Activated T-helper 1 cell treated with Interleukin-2 at 50 U/mL for 16 hours (primary cell): ENCODE measurements around the gene SPATA17.
"Not testable (repeated sequence)": the region's sequence is repeated elsewhere in the genome, so short reads cannot be mapped to it uniquely, and the experiment has no call there.

Source experiments
- DNase-seq: peaks from one replicate; pipeline ENCODE4 v3.0.0-alpha.2; 2020; ENCODE audit warnings: low read depth

The SPATA17 gene

GRCh38 chr1:217674028-217674729, 43.0 kb downstream of the SPATA17 start:
- no peak for DNase-seq

GRCh38 chr1:217681806-217682205, 50.7 kb downstream of the SPATA17 start:
- DNase-seq, result no peak

GRCh38 chr1:217687511-217687910, 56.4 kb downstream of the SPATA17 start:
- no peak for DNase-seq

DNA sequence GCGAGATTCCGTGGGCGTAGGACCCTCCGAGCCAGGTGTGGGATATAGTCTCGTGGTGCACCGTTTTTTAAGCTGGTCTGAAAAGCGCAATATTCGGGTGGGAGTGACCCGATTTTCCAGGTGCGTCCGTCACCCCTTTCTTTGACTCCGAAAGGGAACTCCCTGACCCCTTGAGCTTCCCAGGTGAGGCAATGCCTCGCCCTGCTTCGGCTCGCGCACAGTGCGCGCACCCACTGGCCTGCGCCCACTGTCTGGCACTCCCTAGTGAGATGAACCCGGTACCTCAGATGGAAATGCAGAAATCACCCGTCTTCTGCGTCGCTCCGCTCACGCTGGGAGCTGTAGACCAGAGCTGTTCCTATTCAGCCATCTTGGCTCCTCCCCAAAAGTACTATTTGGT, 65.0 kb downstream of the SPATA17 start:
- DNase-seq, result not testable (repeated sequence)

DNA sequence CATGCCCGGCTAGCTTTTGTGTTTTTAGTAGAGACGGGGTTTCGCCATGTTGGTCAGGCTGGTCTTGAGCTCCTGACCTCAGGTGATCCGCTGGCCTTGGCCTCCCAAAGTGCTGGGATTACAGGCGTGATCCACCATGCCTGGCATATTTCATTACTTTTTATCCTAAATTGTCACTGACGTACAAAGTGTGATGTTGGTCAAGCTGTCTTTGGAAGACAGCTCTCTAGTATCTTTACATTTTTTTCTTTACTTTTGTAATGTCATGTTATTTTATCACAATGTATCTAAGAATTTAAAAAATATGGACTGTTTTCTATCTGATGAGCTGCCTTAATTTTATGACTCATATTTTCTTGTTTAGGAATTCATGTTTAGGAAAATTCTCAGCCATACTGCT, 72.2 kb downstream of the SPATA17 start:
- DNase-seq, result no peak

- DNase-seq, result no peak
Measured at GRCh38 chr1:217712925-217713597, 81.9 kb downstream of the SPATA17 start.

GRCh38 chr1:217715681-217716080, 84.5 kb downstream of the SPATA17 start:
- no peak for DNase-seq

DNA sequence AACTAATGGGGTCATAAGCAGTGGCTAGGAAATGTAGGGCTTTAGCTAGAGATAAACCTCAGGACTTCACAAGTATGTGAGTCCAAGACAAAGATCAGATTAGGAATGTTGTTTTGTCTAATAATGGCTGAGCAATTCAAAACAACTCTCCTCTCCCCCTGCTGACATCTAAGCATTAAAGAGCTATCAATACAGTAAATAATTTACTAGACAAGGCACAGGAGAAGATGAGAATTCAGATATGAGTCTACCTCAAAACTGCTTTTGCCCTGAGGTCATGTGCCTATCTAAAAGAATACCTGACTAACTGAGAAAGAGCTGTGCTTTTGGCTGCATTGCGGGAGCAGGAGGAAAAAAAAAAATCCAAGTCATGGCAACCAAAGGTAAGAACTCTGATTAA, 86.8 kb downstream of the SPATA17 start:
- no peak for DNase-seq

- no peak for DNase-seq
Measured at GRCh38 chr1:217718873-217719272, 87.7 kb downstream of the SPATA17 start.

- DNase-seq, result no peak
Measured at GRCh38 chr1:217721692-217722091, 90.5 kb downstream of the SPATA17 start.

DNA sequence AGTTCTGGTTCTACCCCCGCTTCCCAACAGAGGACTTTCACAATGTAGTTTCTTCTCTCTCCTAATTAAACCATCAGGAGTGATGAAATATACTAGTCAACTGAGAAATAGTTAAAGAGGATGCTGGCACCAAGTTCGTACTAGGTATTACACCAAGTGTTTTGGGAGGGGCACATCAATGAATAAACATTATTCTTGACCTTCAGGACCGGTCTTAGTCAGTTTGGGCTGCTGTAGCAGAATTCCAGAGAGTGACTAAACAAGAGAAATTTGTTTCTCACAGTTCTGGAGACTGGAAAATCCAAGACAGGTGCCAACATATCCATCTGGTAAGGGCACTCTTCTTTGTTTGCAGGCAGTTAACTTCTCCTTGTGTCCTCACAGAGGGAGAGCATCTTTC, 103.8 kb downstream of the SPATA17 start:
- no peak for DNase-seq

- no peak for DNase-seq
Measured at GRCh38 chr1:217747156-217747769, 116.1 kb downstream of the SPATA17 start.

- no peak for DNase-seq
Measured at GRCh38 chr1:217769768-217770167, 138.6 kb downstream of the SPATA17 start.

DNA sequence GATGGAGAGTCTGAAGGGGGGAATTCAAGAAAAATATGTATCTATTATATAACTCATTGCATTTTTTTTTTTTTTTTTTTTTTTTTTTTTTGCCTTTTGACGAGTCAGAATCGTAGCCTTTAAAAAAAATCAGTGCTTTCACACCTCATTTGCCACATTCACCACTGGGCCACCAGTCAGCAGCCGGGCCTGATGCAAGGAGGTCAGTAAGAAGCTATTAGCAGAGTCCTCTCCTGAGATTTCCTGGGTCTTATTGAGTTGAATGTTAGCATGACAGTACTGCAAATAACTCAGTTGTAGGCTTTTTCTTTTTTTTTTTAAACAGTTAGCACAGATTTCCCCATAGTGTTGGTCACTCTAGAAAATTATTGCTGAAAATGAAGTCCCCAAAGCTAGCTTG, 139.8 kb downstream of the SPATA17 start:
- DNase-seq, result no peak

GRCh38 chr1:217776693-217777092, 145.5 kb downstream of the SPATA17 start:
- no peak for DNase-seq

DNA sequence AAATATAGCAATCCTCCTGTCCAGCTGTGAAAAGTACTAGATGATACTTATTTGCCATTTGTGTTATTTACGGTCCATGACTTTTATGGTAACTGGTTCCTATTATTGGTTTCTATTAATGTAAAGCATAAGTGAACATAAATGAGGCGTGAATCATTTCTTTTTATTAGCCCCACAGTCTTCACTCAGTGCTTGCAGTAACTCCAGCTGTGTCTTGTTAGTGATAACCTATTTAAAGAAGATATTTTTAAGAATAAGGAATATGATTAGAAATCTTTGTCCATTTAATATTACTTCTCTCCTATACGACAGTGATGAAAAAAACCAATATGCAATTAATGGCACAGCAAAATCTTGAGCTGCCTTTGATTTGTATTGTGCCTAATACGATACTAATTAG, 149.9 kb downstream of the SPATA17 start:
- DNase-seq, result no peak

GRCh38 chr1:217791091-217791490, 159.9 kb downstream of the SPATA17 start:
- DNase-seq, result no peak

- DNase-seq, result no peak
Measured at GRCh38 chr1:217805792-217806191, 174.6 kb downstream of the SPATA17 start.

DNA sequence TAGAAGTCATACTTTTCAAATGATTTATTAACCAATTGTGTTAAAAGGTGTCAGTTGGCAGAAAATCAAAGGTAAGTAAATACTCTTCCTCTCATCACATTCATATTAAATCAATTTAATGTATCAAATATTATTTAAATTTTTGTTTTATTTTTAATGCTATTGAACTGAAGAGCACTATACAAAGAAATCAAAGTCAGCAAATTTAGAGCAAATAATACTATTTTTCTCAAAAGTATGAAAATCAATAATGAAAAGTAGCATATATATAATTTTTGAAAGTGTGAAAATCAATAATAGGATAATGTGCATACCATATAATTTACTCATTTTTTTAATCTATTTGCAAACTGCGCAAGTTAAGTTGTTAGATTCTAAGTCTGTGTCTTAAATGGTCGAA, 181.0 kb downstream of the SPATA17 start:
- DNase-seq, result no peak

DNA sequence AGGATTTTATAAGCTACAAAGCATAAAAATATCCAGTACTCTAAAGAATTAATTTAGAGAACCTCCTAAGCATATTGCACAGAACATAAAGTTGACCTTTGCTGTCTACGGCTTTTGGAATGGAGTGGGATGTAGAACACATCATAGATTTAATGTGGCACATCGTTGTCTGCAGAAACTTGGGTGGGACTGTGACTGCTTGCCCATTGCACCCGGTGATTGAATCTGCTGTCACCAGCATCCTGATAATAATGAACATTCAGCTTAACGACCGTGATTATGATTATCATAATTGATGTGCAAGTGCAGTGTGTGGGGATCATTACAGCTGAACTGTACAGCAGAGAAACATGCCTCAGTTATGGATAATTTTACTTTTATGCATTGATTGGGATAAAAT, 181.9 kb downstream of the SPATA17 start:
- DNase-seq, result no peak

DNA sequence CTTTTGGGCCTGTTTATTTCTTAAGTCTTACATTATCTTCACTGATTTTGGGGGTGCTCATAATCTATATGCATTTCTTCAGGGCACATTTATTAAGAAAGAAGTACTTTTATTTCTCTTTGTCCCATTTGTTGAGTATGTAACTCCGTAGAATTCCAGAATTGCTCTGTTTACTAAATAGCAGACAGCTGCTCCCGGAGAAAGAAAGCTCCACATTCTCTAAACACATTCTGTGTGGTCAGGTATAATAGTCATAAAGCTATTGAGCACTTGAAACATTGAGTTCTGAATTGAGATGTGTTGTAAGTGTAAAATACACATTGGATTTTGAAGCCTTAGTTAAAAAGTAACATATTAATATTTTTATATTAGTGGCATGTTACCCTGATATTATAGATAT, 206.5 kb downstream of the SPATA17 start:
- no peak for DNase-seq

- no peak for DNase-seq
Measured at GRCh38 chr1:217839161-217839560, 208.0 kb downstream of the SPATA17 start.

- no peak for DNase-seq
Measured at GRCh38 chr1:217846733-217847132, 215.6 kb downstream of the SPATA17 start.
